Endodermal cell (in vitro differentiated cells): ENCODE measurements around the gene SDK2. TPM values are rescaled to one million over a fixed set of nuclear protein-coding genes. Genes with fewer than 3 reads are reported as not detected.
A peak's percentile ranks its signal among the peaks of the same experiment; 100 is the strongest.

ENCODE experiments used
- DNase-seq: peaks from one replicate; pipeline ENCODE4 v3.0.0-alpha.2; 2017
- H3K27ac ChIP-seq: 2 replicates; pipeline ENCODE4 v1.5.1; 2013; ENCODE audit warnings: mild to moderate bottlenecking, low read depth, low read length, moderate library complexity
- H3K27me3 ChIP-seq: 2 replicates; pipeline ENCODE4 v1.6.1; 2013; ENCODE audit warnings: mild to moderate bottlenecking, low read length, moderate library complexity; ENCODE audit not compliant: insufficient read depth, control insufficient read depth, poor library complexity, severe bottlenecking
- H3K36me3 ChIP-seq: 2 replicates; pipeline ENCODE4 v1.7.0; 2013; ENCODE audit warnings: mild to moderate bottlenecking, low read length, moderate library complexity; ENCODE audit not compliant: control insufficient read depth, insufficient read depth
- H3K4me1 ChIP-seq: one replicate; pipeline ENCODE4 v1.7.0; 2013; ENCODE audit warnings: low read length; ENCODE audit not compliant: control insufficient read depth, insufficient read depth
- H3K4me3 ChIP-seq: 2 replicates; pipeline ENCODE4 v1.5.1; 2013; ENCODE audit warnings: mild to moderate bottlenecking, low read length, moderate library complexity
- H3K9ac ChIP-seq: 2 replicates; pipeline ENCODE4 v1.6.1; 2013; ENCODE audit warnings: mild to moderate bottlenecking, low read length, moderate library complexity; ENCODE audit not compliant: poor library complexity, severe bottlenecking; ENCODE audit errors: extremely low read depth
- H3K9me3 ChIP-seq: 2 replicates; pipeline ENCODE4 v1.6.1; 2013; ENCODE audit warnings: mild to moderate bottlenecking, low read length, moderate library complexity; ENCODE audit not compliant: control insufficient read depth
- H3K27ac Mint-ChIP-seq: 2 replicates; pipeline ENCODE4 v1.8.0; 2020; ENCODE audit warnings: mixed read lengths
- H3K27me3 Mint-ChIP-seq: 2 replicates; pipeline ENCODE4 v1.8.0; 2021; ENCODE audit warnings: mild to moderate bottlenecking, mixed read lengths; ENCODE audit not compliant: insufficient read depth
- H3K36me3 Mint-ChIP-seq: 2 replicates; pipeline ENCODE4 v1.8.0; 2020; ENCODE audit warnings: low read depth, mixed read lengths
- H3K4me1 Mint-ChIP-seq: 2 replicates; pipeline ENCODE4 v1.8.0; 2020; ENCODE audit warnings: mixed read lengths
- H3K4me3 Mint-ChIP-seq: 2 replicates; pipeline ENCODE4 v1.8.0; 2020; ENCODE audit warnings: mild to moderate bottlenecking, moderate library complexity, mixed read lengths
- H3K9me3 Mint-ChIP-seq: 2 replicates; pipeline ENCODE4 v1.8.0; 2020; ENCODE audit warnings: mild to moderate bottlenecking, mixed read lengths
- CTCF ChIP-seq: fragments of 200-600 bp; sonication (generic); conservative IDR thresholded peaks from 2 replicates; pipeline ENCODE4 v1.5.0; 2021; ENCODE audit warnings: antibody characterized with exemption, mild to moderate bottlenecking
- WGBS, 2 experiments: methylation state at CpG; one replicate each; pipeline versions ENCODE4 v1.1.5 to v1.1.7; 2013; ENCODE audit warnings: missing lambda C conversion rate in 2 of 2, mixed read lengths in 1 of 2; ENCODE audit not compliant: insufficient coverage in 1 of 2, insufficient read length in 1 of 2; 5-methylcytosine and 5-hydroxymethylcytosine counted together
- total RNA-seq, 2 donors: library from RNA; stranded (reverse); fragmentation: NEBNext Ultra II Directional in 1 of 2; extraction: Animal tissue kit (Norgen Biotek cat#: 25700) in 1 of 2; gene quantifications; 2 replicates in 1 of 2; 3 replicates in 1 of 2; pipeline ENCODE4 v1.2.1, GENCODE V29; 2021

SDK2 gene
- total RNA-seq, 2 donors from 2014 or later = 5.9 to 7.0 TPM

- Histone ChIP-seq H3K9me3 (no peaks in the 10 kb centered on the region), H3K27me3 (no peaks in the 10 kb centered on the region), H3K4me3 (no peak overlapping the region), H3K4me1 (peaks cover 3% of the 10 kb centered on the region), H3K27ac (peak overlapping the region; percentile 81), H3K36me3 (no peaks in the 10 kb centered on the region), H3K9ac (no peak overlapping the region)
- DNase-seq = peak; percentile 80
- whole genome bisulfite sequencing, 2 experiments = 91 to 92% methylated on average over 4 to 12 of the region's 12 CpGs
- Mint-ChIP-seq H3K4me3 (no peak overlapping the region), H3K27ac (peak overlapping the region; percentile 48), H3K9me3 (no peaks in the 10 kb centered on the region), H3K4me1 (peaks cover 15% of the 10 kb centered on the region), H3K36me3 (no peaks in the 10 kb centered on the region), H3K27me3 (peaks cover 5% of the 10 kb centered on the region)
- no peak for TF ChIP-seq CTCF
These were observed 18.1 kb downstream of the SDK2 start for GRCh38 chr17:73625991-73626673.

GRCh38 chr17:73625006-73625405 lies 19.2 kb downstream of the SDK2 start:
- WGBS, 2 experiments = 92 to 93% methylated on average over 5 to 7 of the region's 7 CpGs
- H3K36me3 Mint-ChIP-seq = no peaks in the 10 kb centered on the region
- no peaks in the 10 kb centered on the region for H3K36me3 ChIP-seq
- TF ChIP-seq CTCF = no peak
- DNase-seq = no peak
- H3K4me1 ChIP-seq = no peaks in the 10 kb centered on the region
- no peak overlapping the region for H3K4me3 ChIP-seq
- no peak overlapping the region for H3K4me3 Mint-ChIP-seq
- peaks cover under 1% of the 10 kb centered on the region for H3K9me3 ChIP-seq
- H3K27me3 ChIP-seq = no peaks in the 10 kb centered on the region
- peaks cover 4% of the 10 kb centered on the region for H3K27me3 Mint-ChIP-seq
- no peak overlapping the region for H3K27ac Mint-ChIP-seq
- no peaks in the 10 kb centered on the region for H3K9me3 Mint-ChIP-seq
- H3K4me1 Mint-ChIP-seq = peaks cover 15% of the 10 kb centered on the region
- H3K9ac ChIP-seq = no peak overlapping the region
- H3K27ac ChIP-seq = no peak overlapping the region

GRCh38 chr17:73624496-73624988 lies 19.7 kb downstream of the SDK2 start:
- DNase-seq = no peak
- peaks cover 4% of the 10 kb centered on the region for H3K27me3 Mint-ChIP-seq
- Histone ChIP-seq H3K9me3 (peaks cover 4% of the 10 kb centered on the region), H3K27me3 (no peaks in the 10 kb centered on the region), H3K4me3 (no peak overlapping the region), H3K9ac (no peak overlapping the region), H3K4me1 (no peaks in the 10 kb centered on the region), H3K36me3 (no peaks in the 10 kb centered on the region), H3K27ac (peak overlapping the region; percentile 60)
- H3K36me3 Mint-ChIP-seq = peaks cover under 1% of the 10 kb centered on the region
- no peak overlapping the region for H3K27ac Mint-ChIP-seq
- no peak overlapping the region for H3K4me3 Mint-ChIP-seq
- H3K9me3 Mint-ChIP-seq = peaks cover 3% of the 10 kb centered on the region
- 93% methylated on average over 7 of the region's 7 CpGs for WGBS, 2 experiments
- TF ChIP-seq CTCF = no peak
- H3K4me1 Mint-ChIP-seq = peaks cover 15% of the 10 kb centered on the region
